ENCODE data around the gene TIMD4.

The TIMD4 gene

GRCh38 chr5:156913719-156914370 lies 49.2 kb downstream of the TIMD4 start:
- no peak for TF ChIP-seq EZH2 (IDR thresholded peaks at IDR 0.05; ENCODE audit: borderline replicate concordance, low read length)
- Histone ChIP-seq H2AFZ (ENCODE audit: low read length) (no peak overlapping the region), H3K4me3 (ENCODE audit: low read depth, low read length, poor library complexity, severe bottlenecking) (no peak overlapping the region), H3F3A (ENCODE audit: insufficient read depth, low read length) (no peaks in the 10 kb centered on the region), H3K9me3 (ENCODE audit: low read length) (no peaks in the 10 kb centered on the region), H3K9ac (ENCODE audit: low read length) (no peak overlapping the region), H3K4me2 (ENCODE audit: low read length) (no peak overlapping the region), H3K27me3 (ENCODE audit: insufficient read depth, low read length) (no peaks in the 10 kb centered on the region), H3K4me1 (ENCODE audit: insufficient read depth, low read length, severe bottlenecking) (no peaks in the 10 kb centered on the region), H3K79me2 (ENCODE audit: insufficient read depth, low read length) (no peaks in the 10 kb centered on the region), H4K20me1 (ENCODE audit: insufficient read depth, low read length) (no peaks in the 10 kb centered on the region), H3K9me2 (ENCODE audit: low read depth, low read length) (no peaks in the 10 kb centered on the region), H3K27ac (ENCODE audit: low read depth, low read length, poor library complexity, severe bottlenecking) (no peak overlapping the region), H3K36me3 (ENCODE audit: insufficient read depth, low read length) (no peaks in the 10 kb centered on the region)

- no peaks in the 10 kb centered on the region for H4K20me1 ChIP-seq (ENCODE audit: insufficient read depth, low read length)
- no peaks in the 10 kb centered on the region for H3K79me2 ChIP-seq (ENCODE audit: insufficient read depth, low read length)
- no peak overlapping the region for H3K4me2 ChIP-seq (ENCODE audit: low read length)
- H3F3A ChIP-seq (ENCODE audit: insufficient read depth, low read length) = no peaks in the 10 kb centered on the region
- H3K4me1 ChIP-seq (ENCODE audit: insufficient read depth, low read length, severe bottlenecking) = no peaks in the 10 kb centered on the region
- no peak overlapping the region for H3K9ac ChIP-seq (ENCODE audit: low read length)
- H3K27ac ChIP-seq (ENCODE audit: low read depth, low read length, poor library complexity, severe bottlenecking) = no peak overlapping the region
- TF ChIP-seq CTCF (IDR thresholded peaks at IDR 0.05; ENCODE audit: low read length) (no peak), EZH2 (IDR thresholded peaks at IDR 0.05; ENCODE audit: borderline replicate concordance, low read length) (no peak)
- H3K9me2 ChIP-seq (ENCODE audit: low read depth, low read length) = no peaks in the 10 kb centered on the region
- H3K9me3 ChIP-seq (ENCODE audit: low read length) = no peaks in the 10 kb centered on the region
- H3K27me3 ChIP-seq (ENCODE audit: insufficient read depth, low read length) = no peaks in the 10 kb centered on the region
- H3K36me3 ChIP-seq (ENCODE audit: insufficient read depth, low read length) = no peaks in the 10 kb centered on the region
- H3K4me3 ChIP-seq (ENCODE audit: low read depth, low read length, poor library complexity, severe bottlenecking) = no peak overlapping the region
- no peak overlapping the region for H2AFZ ChIP-seq (ENCODE audit: low read length)
Observed at GRCh38 chr5:156913355-156913718, 49.7 kb downstream of the TIMD4 start.

GRCh38 chr5:156912869-156913268 lies 50.2 kb downstream of the TIMD4 start:
- Histone ChIP-seq H3K9me3 (ENCODE audit: low read length) (no peaks in the 10 kb centered on the region), H3F3A (ENCODE audit: insufficient read depth, low read length) (no peaks in the 10 kb centered on the region), H3K27ac (ENCODE audit: low read depth, low read length, poor library complexity, severe bottlenecking) (no peak overlapping the region)

More at GRCh38 chr5:156912869-156913268, 50.2 kb downstream of the TIMD4 start:
- no peaks in the 10 kb centered on the region for H3K27me3 ChIP-seq (ENCODE audit: insufficient read depth, low read length)
- no peak overlapping the region for H2AFZ ChIP-seq (ENCODE audit: low read length)
- no peaks in the 10 kb centered on the region for H4K20me1 ChIP-seq (ENCODE audit: insufficient read depth, low read length)
- H3K4me3 ChIP-seq (ENCODE audit: low read depth, low read length, poor library complexity, severe bottlenecking) = no peak overlapping the region
- H3K9me2 ChIP-seq (ENCODE audit: low read depth, low read length) = no peaks in the 10 kb centered on the region
- no peak overlapping the region for H3K4me2 ChIP-seq (ENCODE audit: low read length)
- H3K79me2 ChIP-seq (ENCODE audit: insufficient read depth, low read length) = no peaks in the 10 kb centered on the region
- no peaks in the 10 kb centered on the region for H3K4me1 ChIP-seq (ENCODE audit: insufficient read depth, low read length, severe bottlenecking)
- H3K36me3 ChIP-seq (ENCODE audit: insufficient read depth, low read length) = no peaks in the 10 kb centered on the region
- TF ChIP-seq CTCF (IDR thresholded peaks at IDR 0.05; ENCODE audit: low read length) (no peak), EZH2 (IDR thresholded peaks at IDR 0.05; ENCODE audit: borderline replicate concordance, low read length) (no peak)
- no peak overlapping the region for H3K9ac ChIP-seq (ENCODE audit: low read length)

Data from OCI-LY1 (cell line).